Esophagus squamous epithelium (tissue), 5 donors: ENCODE measurements around the gene ANTXR1. TPM values are rescaled to one million over a fixed set of nuclear protein-coding genes. Genes with fewer than 3 reads are reported as not detected.

Experiments used
- DNase-seq: peaks from one replicate; lab custom pipeline; 2025; lab: John Stamatoyannopoulos, UW
- H3K27ac ChIP-seq, 4 donors: fragments of 200-600 bp; sonication (generic); one replicate each; pipeline ENCODE4 v1.5.1; 2016 to 2019; ENCODE audit warnings: mild to moderate bottlenecking in 1 of 4
- H3K27me3 ChIP-seq, 4 donors: fragments of 200-600 bp; sonication (generic); 1 replicate in 3 of 4; 2 replicates in 1 of 4; pipeline versions ENCODE4 v1.5.1 to v1.6.0; 2017 to 2021; ENCODE audit warnings: antibody characterized with exemption in 1 of 4
- H3K36me3 ChIP-seq, 3 donors: fragments of 200-600 bp; sonication (generic); one replicate each; pipeline ENCODE4 v1.5.1; 2016 to 2019
- H3K4me1 ChIP-seq, 3 donors: fragments of 200-600 bp; sonication (generic); one replicate each; pipeline ENCODE4 v1.5.1; 2017 to 2019
- H3K4me3 ChIP-seq, 4 donors: fragments of 200-600 bp; sonication (generic); 1 replicate in 3 of 4; 2 replicates in 1 of 4; pipeline ENCODE4 v1.5.1; 2016 to 2019; ENCODE audit warnings: mild to moderate bottlenecking in 2 of 4, moderate library complexity in 1 of 4
- H3K9me3 ChIP-seq, 3 donors: fragments of 200-600 bp; sonication (generic); one replicate each; pipeline ENCODE4 v1.5.1; 2016 to 2019
- POLR2A ChIP-seq, 4 donors: fragments of 450-650 bp; IDR thresholded peaks; one replicate each; pipeline ENCODE4 v1.6.1; 2017; ENCODE audit warnings: antibody characterized with exemption in 4 of 4, mild to moderate bottlenecking in 4 of 4, moderate library complexity in 3 of 4
- WGBS, 2 donors: methylation state at CpG; one replicate each; pipeline ENCODE4 v1.1.5; 2018; 5-methylcytosine and 5-hydroxymethylcytosine counted together
- intact Hi-C: fragments of 100-400 bp; cut with DNase I; formaldehyde crosslinking; loops from one replicate; pipeline ENCODE4 v1.15.0; 2022
- total RNA-seq, 4 donors: library from RNA; depleted of rRNA; stranded (reverse); fragments of >200 nt; gene quantifications; one replicate each; pipeline ENCODE4 v1.1.0, GENCODE V29; 2016
- TF ChIP-seq, protein P1 (sequence below), 6 experiments: fragments of 450-650 bp in 4 of 6; fragments of 200-600 bp in 2 of 6; sonication (generic) in 2 of 6; IDR thresholded peaks; one replicate each; pipeline ENCODE4 v1.5.1; 2016 to 2019; ENCODE audit warnings: antibody characterized with exemption in 6 of 6, mild to moderate bottlenecking in 4 of 6, moderate library complexity in 4 of 6
- donor health status: DM: yes; HTN: yes; CAD: no.

The ANTXR1 gene
- total RNA-seq, 4 donors from 2014 or later, result 7.8 to 50.9 (median 17.3) TPM

- Histone ChIP-seq H3K27me3 (peaks cover 0 to 15% (median 0%) of the 10 kb centered on the region in 4 donors), H3K4me1 (no peaks in the 10 kb centered on the region), H3K9me3 (no peaks in the 10 kb centered on the region), H3K4me3 (no peak overlapping the region), H3K36me3 (no peaks in the 10 kb centered on the region), H3K27ac (no peak overlapping the region)
- WGBS, 2 donors, result 90 to 93% methylated on average over 2 of the region's 2 CpGs
- TF ChIP-seq, protein P1, sequence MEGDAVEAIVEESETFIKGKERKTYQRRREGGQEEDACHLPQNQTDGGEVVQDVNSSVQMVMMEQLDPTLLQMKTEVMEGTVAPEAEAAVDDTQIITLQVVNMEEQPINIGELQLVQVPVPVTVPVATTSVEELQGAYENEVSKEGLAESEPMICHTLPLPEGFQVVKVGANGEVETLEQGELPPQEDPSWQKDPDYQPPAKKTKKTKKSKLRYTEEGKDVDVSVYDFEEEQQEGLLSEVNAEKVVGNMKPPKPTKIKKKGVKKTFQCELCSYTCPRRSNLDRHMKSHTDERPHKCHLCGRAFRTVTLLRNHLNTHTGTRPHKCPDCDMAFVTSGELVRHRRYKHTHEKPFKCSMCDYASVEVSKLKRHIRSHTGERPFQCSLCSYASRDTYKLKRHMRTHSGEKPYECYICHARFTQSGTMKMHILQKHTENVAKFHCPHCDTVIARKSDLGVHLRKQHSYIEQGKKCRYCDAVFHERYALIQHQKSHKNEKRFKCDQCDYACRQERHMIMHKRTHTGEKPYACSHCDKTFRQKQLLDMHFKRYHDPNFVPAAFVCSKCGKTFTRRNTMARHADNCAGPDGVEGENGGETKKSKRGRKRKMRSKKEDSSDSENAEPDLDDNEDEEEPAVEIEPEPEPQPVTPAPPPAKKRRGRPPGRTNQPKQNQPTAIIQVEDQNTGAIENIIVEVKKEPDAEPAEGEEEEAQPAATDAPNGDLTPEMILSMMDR (IDR thresholded peaks at IDR 0.05), result no peak
- TF ChIP-seq POLR2A (IDR thresholded peaks at IDR 0.05), result no peak
- intact Hi-C loops, result no loop called here
- DNase-seq, result no peak
Measured at GRCh38 chr2:68975844-68976243, 37.1 kb upstream of the ANTXR1 start.

DNA sequence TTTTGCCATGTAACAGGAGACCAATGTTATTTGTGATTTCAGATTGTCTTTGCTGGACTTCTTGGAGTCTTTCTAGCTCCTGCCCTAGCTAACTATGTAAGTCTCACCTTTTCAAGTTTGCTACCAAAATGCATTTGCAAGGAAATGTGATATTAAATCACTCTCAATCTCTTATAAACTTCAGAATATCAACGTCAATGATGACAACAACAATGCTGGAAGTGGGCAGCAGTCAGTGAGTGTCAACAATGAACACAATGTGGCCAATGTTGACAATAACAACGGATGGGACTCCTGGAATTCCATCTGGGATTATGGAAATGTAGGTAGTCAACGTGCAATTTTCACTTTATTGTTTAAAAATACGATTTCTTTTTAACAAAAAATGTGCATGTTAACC is 35.5 kb upstream of the ANTXR1 start:
- intact Hi-C loops, result no loop called here
- Histone ChIP-seq H3K36me3 (no peaks in the 10 kb centered on the region), H3K4me1 (no peaks in the 10 kb centered on the region), H3K27me3 (peaks cover 0 to 15% (median 0%) of the 10 kb centered on the region in 4 donors), H3K9me3 (no peaks in the 10 kb centered on the region), H3K27ac (no peak overlapping the region), H3K4me3 (no peak overlapping the region)
- TF ChIP-seq POLR2A (IDR thresholded peaks at IDR 0.05), result no peak
- TF ChIP-seq, protein P1 (IDR thresholded peaks at IDR 0.05), result no peak
- DNase-seq, result no peak
- WGBS, 2 donors, result 68 to 74% methylated on average over 4 of the region's 4 CpGs

- H3K4me3 ChIP-seq, result no peak overlapping the region
- no peaks in the 10 kb centered on the region for H3K36me3 ChIP-seq
- DNase-seq, result no peak
- peaks cover 0 to 15% (median 0%) of the 10 kb centered on the region in 4 donors for H3K27me3 ChIP-seq
- TF ChIP-seq, protein P1 (IDR thresholded peaks at IDR 0.05), result no peak
- no peak for TF ChIP-seq POLR2A (IDR thresholded peaks at IDR 0.05)
- intact Hi-C loops, result no loop called here
- no peaks in the 10 kb centered on the region for H3K9me3 ChIP-seq
- 79 to 89% methylated on average over 3 of the region's 3 CpGs for WGBS, 2 donors
- H3K4me1 ChIP-seq, result no peaks in the 10 kb centered on the region
- no peak overlapping the region for H3K27ac ChIP-seq
Measured at GRCh38 chr2:68978098-68978497, 34.9 kb upstream of the ANTXR1 start.

- 40 to 74% methylated on average over 1 of the region's 1 CpG for WGBS, 2 donors
- TF ChIP-seq, protein P1 (IDR thresholded peaks at IDR 0.05), result no peak
- no peak for TF ChIP-seq POLR2A (IDR thresholded peaks at IDR 0.05)
- H3K4me1 ChIP-seq, result no peaks in the 10 kb centered on the region
- H3K36me3 ChIP-seq, result no peaks in the 10 kb centered on the region
- no peak overlapping the region for H3K27ac ChIP-seq
- H3K4me3 ChIP-seq, result no peak overlapping the region
- H3K9me3 ChIP-seq, result no peaks in the 10 kb centered on the region
- H3K27me3 ChIP-seq, result peaks cover 0 to 3% (median 0%) of the 10 kb centered on the region in 4 donors
- no peak for DNase-seq
- intact Hi-C loops, result no loop called here
Measured at GRCh38 chr2:68980956-68981355, 32.0 kb upstream of the ANTXR1 start.

GRCh38 chr2:68987021-68987503 is 25.9 kb upstream of the ANTXR1 start:
- no peak overlapping the region for H3K4me3 ChIP-seq
- intact Hi-C loops, result no loop called here
- TF ChIP-seq, protein P1 (IDR thresholded peaks at IDR 0.05), result no peak
- TF ChIP-seq POLR2A (IDR thresholded peaks at IDR 0.05), result no peak
- no peak overlapping the region for H3K27ac ChIP-seq
- DNase-seq, result no peak
- no peaks in the 10 kb centered on the region for H3K9me3 ChIP-seq
- H3K27me3 ChIP-seq, result no peaks in the 10 kb centered on the region
- 79 to 83% methylated on average over 4 to 5 of the region's 5 CpGs for WGBS, 2 donors
- no peaks in the 10 kb centered on the region for H3K4me1 ChIP-seq
- no peaks in the 10 kb centered on the region for H3K36me3 ChIP-seq
